GM18873 (cell line): Measurements from ENCODE around the gene LPIN3.
"Not testable (repeated sequence)": the region's sequence is repeated elsewhere in the genome, so short reads cannot be mapped to it uniquely, and the experiment has no call there.

Experiments
- ATAC-seq: cut with Tn5 transposase; IDR thresholded peaks from one replicate; pipeline ENCODE4 v1.9.1; 2021; ENCODE audit warnings: mild to moderate bottlenecking, moderate library complexity, moderate number of reproducible peaks; ENCODE audit not compliant: unreplicated experiment, low FRiP score

LPIN3 gene, protein sequence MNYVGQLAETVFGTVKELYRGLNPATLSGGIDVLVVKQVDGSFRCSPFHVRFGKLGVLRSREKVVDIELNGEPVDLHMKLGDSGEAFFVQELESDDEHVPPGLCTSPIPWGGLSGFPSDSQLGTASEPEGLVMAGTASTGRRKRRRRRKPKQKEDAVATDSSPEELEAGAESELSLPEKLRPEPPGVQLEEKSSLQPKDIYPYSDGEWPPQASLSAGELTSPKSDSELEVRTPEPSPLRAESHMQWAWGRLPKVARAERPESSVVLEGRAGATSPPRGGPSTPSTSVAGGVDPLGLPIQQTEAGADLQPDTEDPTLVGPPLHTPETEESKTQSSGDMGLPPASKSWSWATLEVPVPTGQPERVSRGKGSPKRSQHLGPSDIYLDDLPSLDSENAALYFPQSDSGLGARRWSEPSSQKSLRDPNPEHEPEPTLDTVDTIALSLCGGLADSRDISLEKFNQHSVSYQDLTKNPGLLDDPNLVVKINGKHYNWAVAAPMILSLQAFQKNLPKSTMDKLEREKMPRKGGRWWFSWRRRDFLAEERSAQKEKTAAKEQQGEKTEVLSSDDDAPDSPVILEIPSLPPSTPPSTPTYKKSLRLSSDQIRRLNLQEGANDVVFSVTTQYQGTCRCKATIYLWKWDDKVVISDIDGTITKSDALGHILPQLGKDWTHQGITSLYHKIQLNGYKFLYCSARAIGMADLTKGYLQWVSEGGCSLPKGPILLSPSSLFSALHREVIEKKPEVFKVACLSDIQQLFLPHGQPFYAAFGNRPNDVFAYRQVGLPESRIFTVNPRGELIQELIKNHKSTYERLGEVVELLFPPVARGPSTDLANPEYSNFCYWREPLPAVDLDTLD

DNA sequence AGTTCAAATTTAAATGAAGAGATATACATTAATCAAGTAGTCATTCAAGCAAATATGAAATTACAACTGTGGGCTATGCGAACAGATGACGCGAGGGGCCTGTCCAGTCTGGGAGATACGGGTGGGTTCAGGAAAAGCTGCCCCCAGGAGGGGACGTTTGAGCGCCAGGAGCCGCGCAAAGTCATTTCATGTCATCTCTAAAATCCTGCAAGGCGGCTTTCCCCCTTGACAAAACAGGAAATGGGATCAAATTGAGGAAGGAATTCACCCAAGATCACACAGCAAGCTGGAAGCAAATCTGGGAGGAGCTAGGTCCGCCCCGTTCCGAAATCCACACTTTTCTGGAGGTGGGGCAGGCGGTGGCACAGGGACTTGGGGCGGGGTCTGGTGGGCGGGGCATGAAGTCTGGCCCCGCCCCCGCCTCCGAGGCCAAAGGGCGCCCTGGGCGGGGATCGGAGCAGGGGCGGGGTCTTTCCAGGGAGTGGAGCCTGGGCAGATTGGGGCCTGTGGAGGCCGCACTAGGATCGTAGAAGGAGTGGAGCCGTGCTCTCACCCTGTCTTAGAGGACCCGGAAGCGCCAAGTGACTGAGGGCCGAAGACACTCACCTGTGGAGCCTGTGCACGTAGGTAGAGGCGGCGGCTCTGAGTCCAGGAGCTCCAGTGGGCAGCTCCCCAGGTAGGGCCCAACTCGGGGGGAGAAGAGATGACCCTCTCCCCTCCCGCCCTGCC lies at the start of gene LPIN3:
LPIN3 (plus strand) TSS at position 495 of the 729 bp plus-strand sequence. CDS start 4,983 bp downstream, outside the sequence.
- ATAC-seq, result no peak

DNA sequence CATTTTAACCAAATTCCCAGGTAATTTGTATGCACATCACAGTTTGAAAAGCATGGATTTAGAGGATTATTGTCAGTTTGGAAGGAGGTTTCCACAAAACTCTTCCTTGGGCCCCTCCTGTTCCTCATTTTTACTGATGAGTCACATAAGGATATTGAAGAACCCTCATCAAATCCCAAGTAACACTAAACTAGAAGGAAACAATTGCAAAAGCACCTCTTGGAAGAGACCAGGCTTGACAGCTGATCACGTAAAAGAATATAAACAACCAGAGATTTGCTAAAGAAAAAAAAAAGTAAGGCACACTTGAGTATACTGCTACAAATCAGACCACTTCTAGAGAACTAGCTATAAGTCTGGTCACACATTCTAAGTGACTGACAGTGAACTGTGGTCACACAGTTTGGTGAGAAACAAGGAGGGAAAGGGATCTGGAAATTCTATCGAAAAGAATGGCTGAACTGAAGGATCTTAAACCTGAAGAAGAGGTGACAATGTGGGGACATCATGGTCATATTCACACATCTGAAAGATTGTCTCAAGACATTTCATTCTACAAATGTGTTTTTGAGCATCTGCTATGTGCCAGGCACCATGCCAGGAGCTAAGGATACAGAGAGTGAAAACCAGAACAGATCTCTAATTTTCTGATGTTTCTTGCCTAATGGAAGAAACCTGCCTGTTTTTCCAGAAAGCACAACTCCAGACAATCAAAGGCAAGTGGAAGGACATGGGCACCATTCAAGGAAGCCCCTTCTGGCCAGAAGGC lies 47.2 kb upstream of the LPIN3 start:
- ATAC-seq, result no peak

DNA sequence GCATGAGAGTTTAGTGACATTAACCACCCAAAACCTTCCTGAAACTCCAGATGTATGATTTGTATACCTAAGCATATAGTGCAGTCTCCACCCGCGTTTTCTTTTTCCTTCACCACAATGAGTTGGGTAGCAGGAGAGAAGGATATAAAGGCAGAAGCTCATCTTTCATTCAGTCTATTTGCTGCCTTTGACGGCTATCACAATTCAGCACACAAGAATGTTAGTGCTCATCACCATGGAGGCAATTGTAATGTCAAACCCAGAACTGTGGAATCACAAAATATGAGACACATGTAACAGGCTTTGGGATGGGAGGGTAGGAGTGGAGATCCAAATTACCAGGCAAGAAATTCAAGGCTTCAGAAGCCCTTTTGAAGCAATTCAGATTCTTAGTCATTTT lies 40.7 kb upstream of the LPIN3 start:
- no peak for ATAC-seq

DNA sequence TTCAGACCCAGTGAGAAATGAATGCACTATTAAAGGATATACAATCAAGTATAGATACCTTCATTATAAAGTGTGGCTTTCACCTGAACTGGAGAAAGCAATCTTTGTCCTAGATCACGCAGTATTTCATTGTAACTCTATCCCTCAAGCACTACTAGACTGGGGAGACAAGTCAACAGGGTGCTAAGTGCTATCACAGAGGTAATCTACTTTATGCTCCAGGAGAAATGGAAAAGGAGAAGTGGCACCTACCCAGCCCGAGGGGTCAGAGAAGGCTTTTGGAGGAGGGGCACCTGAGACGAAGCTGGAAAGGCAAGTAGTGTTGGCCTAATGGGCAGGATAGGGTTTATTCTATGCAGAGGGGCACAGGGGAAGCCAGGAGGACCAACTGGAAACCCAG lies 40.2 kb upstream of the LPIN3 start:
- ATAC-seq, result no peak

DNA sequence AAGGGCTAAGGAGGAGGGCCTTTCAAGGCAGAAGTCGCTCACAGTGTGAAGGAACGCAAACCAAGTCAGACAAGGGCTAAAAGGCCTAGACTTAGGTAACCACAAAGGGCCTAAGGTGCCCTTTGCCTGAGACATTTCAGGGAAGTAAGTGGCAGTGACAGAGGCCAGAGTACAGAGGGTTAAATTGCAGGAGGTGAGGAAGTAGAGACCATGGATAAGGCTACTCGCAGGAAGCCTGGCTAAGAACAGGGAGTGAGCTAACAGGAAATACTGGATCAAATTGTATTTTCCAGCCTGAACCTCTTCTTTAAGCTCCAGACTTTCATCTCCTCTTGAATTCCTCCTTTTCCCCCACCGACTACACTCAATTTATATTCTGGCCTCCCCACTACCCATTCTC lies 39.7 kb upstream of the LPIN3 start:
- ATAC-seq, result no peak

DNA sequence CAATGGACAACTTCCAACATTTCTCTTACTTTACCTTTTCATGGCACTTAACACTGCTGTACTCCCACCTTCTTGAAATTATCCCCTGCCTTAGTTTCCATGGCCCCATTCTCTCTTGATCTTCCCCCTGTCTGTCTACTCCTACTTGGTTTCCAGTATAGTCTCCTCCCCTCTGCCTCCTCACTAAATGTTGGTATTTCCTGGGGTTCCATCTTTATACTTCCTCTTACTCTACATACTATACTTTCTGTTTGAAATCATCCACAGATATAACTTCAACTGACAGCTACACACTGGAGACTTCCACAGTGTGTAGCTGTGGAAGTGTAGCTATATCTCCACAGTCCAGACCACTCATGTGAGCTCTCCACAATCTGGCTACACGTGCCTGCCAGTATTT lies 36.6 kb upstream of the LPIN3 start:
- ATAC-seq, result no peak

DNA sequence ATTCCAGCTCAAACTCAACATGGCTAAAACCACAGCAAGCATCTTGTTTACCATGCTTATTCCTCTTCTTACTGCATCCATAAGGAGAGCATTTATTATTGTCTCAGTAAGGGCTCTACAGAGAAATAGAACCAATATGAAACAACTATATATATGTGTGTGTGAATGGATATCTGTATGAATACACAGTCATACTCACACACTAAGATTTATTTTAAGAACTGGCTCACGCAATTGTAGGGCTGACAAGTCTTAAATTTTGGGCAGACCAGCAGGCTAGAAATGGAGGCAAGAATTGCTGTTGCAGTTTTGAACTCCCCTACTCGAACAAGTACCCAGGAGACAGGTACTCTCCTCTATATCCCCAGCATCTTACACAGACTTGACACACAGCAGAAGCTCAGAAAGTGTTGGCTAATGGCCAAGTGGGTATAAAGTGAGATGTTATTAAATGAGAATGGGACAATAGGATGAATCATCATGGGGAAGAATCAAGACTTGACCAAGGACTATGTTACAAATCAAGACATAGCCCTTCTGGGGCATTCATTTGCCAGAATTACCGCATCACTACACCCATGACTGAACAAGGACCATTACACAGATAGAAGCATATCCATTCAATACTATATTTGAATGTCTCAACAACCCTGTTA lies 36.1 kb upstream of the LPIN3 start:
- no peak for ATAC-seq

DNA sequence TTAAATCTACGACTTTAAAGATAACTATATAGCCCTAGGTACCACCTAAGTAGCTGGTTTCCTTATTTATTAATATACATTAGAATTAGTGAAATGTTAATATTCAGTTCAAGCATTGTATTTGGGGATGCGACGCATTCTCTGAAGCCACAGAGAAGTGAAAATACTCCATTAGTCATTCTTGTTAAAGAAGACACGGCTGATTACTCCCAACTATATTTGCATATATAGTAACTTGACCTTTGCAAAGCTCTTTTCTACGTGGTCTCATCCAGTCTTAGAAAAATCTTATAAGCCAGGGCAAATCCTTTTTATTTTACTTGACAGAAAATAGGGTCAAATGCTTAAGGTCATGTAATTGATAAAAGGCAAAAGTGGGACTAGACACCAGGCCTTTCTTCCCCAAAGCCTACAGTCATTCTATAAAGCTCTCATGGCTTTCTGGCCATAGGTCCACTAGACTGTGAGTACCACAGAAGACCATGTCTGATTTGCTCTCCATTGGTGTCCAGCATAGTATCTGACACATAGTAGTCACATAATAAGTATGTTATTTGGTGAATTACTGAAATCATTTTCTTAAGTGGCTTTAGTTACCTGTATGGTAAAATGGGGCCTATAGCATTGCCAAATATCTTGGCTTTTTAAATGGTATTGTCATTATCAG lies 34.4 kb upstream of the LPIN3 start:
- ATAC-seq, result no peak

DNA sequence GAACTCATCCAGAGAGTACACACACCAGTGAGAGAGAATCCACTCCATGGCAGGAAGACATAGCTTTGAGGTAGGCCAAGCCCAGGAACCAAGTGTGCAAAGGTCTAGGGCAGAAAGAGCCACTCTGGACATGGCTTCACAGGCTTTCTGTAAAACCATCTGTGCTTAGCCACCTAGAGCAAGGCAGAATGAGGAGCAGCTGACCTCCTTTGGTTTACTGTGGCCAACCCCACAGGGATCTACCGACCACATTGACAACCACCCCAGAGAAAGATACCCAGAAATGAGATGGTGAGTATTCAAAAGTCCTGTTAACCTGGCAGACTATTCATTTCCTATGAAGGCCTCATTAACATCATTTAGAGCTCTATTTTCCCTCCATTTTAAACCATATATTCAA lies 33.6 kb upstream of the LPIN3 start:
- ATAC-seq, result no peak

DNA sequence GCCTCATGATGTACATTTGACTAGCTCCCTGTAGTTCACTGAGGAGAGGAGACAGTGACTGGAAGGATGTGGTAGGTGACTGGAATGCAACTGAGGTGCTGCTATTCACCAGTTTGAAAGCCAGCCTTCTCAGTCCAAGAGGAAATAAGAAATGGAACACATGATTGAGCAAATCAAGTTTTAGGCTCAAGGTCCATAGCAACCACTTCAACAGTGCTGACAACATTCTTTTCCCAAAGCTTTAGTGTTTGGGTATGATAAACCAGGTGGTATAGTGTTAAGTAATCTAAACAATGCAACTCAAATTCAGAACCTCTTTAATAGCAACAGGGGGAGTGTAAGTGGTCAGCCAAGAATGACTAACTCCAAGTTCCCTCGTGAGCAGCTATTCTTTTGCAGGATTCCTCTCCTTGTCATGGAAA lies 32.3 kb upstream of the LPIN3 start:
- no peak for ATAC-seq

DNA sequence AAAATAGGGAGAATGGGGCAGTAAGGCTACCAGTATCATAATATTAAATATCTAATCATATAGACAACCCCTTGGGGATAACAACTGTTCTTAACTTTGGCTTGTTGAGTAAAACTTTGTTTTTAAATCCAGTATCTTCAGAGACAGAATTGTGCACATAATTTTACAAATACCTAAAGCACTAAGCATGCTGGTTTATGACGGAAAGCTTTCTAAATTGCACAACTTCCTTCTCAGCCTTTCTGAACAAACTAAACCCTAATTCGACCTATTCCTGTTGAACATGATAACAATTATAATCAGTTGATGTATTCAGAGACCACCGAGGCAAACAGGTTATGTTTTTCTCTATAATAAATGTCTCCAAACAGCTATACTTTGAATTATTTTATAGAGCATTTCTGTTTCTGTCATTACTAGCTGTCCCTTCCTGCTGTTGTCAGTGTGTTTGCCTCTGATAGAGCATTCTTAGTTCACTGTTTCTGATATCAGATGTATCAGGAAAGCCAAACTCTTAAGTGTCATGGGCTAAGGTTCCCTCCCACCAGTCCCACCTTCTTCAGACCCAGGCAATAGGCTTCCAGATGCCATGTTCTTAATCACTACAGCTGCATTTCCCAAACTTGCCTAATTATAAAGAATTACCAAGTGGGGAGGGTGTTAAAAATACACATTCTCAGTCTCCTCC lies 31.8 kb upstream of the LPIN3 start:
- ATAC-seq, result no peak

DNA sequence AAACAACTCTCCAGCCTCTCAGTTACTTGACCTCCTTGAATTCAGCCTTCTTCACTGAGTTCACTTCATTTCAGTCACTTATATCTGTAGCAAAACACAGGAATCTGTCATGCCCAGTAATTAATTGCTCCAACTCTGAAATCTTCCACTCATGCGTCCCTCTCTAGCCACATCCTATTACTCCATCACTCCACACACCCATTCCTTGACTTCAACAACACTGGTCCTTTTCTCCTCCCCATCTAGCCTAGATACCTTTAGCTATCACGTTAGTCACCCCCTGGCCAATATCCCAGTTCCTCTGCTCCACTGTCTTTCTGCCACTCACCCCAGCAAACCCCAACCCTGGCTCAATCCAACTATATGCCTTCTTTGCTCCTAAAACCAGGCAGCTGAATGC lies 30.8 kb upstream of the LPIN3 start:
- ATAC-seq, result no peak

DNA sequence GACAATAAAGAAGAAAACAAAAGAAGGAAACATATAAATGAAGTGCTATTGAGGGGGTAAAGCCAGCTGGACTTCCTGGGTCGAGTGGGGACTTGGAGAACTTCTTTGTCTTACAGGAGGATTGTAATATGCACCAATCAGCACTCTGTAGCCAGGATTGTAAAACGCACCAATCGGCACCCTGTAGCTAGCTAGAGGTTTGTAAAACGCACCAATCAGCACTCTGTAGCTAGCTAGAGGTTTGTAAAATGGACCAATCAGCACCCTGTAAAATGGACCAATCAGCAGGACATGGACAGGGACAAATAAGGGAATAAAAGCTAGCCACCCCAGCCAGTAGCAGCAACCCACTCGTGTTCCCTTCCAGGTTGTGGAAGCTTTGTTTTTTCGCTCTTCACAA lies 28.6 kb upstream of the LPIN3 start:
- ATAC-seq, result not testable (repeated sequence)

DNA sequence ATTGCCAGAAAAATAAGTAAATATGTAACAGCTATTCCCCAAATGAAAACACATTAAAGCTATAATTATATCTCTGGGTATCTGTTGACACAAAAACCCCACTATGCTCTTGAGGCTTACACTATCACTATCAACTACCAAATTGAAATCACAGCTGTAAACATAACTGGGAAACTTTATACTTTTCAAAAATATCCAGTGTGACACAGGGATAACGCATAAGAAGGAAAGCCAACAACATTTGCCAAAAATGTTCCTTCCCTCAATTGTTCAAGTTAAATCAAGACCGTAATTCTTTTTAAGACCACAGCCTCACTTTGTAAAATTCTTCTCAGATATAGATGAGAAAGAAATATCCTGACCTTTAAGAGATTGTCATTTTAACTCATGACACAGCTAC lies 26.2 kb upstream of the LPIN3 start:
- no peak for ATAC-seq

DNA sequence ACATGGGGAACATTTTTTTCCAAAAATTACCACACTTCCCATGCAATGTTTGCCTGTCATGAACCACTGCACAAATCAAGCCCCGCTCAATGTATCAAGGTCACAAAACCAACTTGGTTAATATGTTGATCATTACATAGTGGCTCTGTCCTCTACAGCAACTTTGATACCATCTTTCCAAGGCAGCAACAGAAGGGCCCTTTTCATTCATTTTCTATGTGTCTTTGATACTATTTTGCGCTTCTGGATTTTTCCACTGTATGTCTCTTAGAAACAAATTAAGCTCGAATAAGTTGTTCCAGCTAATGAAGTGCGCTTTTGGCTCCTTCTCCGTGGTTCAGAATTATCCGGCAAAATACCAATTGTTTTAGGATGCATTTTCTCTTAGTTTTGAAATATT lies 24.6 kb upstream of the LPIN3 start:
- no peak for ATAC-seq

DNA sequence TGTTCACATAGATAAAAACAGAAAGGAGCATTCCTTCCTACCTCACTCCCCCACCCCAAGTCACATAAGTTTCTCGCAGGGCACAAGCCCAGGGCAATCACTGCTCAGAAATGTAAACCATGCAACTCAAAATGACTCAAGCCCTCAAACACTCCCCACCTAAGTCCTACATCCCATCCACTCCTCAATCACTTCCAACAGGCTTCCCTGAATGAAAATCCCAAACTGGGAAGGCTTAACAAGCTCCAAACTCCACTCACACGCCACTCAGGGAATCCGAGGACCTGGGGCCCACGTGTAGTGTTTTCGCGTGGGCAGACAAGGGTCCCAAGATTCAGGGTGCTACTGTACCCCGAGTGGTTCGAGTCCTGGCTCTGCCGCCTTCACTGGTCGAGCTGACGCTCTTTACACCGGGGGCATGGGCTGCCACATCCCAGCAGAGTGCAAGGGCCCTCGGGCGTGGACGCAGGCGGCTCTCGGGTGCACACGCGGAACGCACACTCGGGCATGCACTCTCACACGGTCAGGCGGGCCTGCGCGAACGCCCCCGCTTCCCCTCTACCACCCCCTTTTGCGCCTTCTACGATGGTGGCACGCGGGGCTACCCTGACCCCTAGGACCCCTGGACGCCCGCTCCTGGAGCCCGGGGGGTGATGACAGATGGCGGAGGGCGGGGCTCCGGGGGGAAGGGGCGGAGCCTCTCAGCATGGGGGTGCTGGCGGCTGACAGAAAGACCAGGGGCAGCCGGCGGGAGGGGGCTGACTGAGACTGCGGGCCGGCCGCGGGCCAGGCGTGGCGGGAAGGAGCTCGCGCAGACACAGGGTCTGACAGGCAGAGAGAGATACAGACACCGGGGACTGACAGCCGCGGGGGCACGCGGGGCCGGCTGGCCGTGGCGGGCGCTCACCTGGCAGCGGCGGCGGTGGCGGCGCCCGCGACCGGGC lies 23.7 kb upstream of the LPIN3 start:
- ATAC-seq, result peak; percentile 31

DNA sequence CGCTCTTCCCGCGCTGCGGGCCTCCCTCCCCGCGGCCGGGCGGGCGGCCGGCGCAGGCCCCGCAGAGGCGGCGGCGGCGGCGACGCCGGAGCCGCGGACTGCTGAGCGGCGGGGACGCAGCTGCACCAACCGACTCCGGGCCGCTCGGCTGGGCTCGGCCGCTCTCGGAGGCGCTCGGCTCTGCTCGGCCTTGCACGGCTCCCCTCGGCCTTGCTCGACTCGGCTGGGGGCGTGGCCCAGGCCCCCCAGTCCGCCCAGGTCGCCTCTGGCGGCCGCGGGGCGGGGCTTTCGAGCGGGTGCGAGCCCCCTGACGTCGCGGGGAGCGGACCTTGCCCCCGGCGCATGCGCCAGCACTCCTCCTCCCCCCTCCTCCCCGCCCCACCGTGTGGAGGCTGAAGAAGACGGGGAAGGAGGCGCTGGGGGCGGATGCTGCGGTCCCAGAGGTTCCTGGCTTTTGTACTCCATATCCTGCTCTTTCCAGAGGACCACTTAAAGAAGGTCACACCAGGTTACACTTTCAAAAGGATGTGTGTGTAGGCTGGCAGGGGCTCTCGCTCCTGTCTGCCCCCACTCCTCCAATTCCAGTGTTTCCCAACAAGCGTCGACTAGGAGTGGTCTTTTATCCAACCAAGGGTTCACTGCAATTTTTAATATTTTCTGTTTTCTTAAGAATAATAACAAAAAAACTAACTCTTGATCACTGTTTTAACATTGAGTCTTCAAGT lies 22.9 kb upstream of the LPIN3 start, which contains the start of gene ZHX3:
ZHX3 (minus strand) TSS at position 186 of the 725 bp plus-strand sequence. CDS start 112,815 bp downstream, outside the sequence.
- peak; percentile 86 for ATAC-seq
